ENCODE results near the gene SWSAP1. TPM values are rescaled to one million over a fixed set of nuclear protein-coding genes. Genes with fewer than 3 reads are reported as not detected.

SWSAP1 gene
- total and polyA plus RNA-seq, 2 of the 4 experiments (the other 2 are of a cell fraction): 0.36 to 1.6 TPM

- Histone ChIP-seq H2BK120ac (ENCODE audit: low read depth, low read length) (no peak overlapping the region), H3K36me3 (ENCODE audit: control insufficient read depth, insufficient read depth, low read length) (peaks cover 36% of the 10 kb centered on the region), H3K9ac (ENCODE audit: low read depth, low read length) (no peak overlapping the region), H3K18ac (ENCODE audit: low read depth, low read length) (no peak overlapping the region), H3K23ac (ENCODE audit: low read depth, low read length) (no peak overlapping the region), H3K9me1 (ENCODE audit: insufficient read depth, low read length) (peaks cover 9% of the 10 kb centered on the region; the same call in 1 of the 2 replicates), H2BK20ac (ENCODE audit: low read depth, low read length) (no peak overlapping the region), H3K27ac (ENCODE audit: insufficient read depth, low read length) (no peak overlapping the region), H3K4me3 (ENCODE audit: insufficient read depth, low read depth, low read length) (no peak overlapping the region), H3K4me2 (ENCODE audit: low read depth, low read length) (no peak overlapping the region), H2AFZ (replicated peaks; ENCODE audit: low read length, poor library complexity) (no peak overlapping the region), H2AK5ac (ENCODE audit: low read depth, low read length) (no peak overlapping the region), H3K4me1 (ENCODE audit: control insufficient read depth, insufficient read depth, low read length) (no peaks in the 10 kb centered on the region), H3K27me3 (ENCODE audit: control insufficient read depth, insufficient read depth, low read length) (no peaks in the 10 kb centered on the region), H2AK9ac (replicated peaks; ENCODE audit: low read depth, low read length, poor library complexity) (no peak overlapping the region), H3K79me1 (ENCODE audit: low read depth in 1 of 2, low read length in 2 of 2) (no peaks in the 10 kb centered on the region), H4K8ac (ENCODE audit: low read depth in 2 of 2, low read length in 2 of 2) (no peak overlapping the region), H3K4ac (ENCODE audit: low read depth, low read length) (no peak overlapping the region), H4K20me1 (ENCODE audit: insufficient read depth, low read length) (peaks cover 3% of the 10 kb centered on the region; the same call in 1 of the 2 replicates), H4K91ac (ENCODE audit: insufficient read depth, low read depth, low read length) (no peak overlapping the region), H4K5ac (ENCODE audit: low read depth, low read length) (no peak overlapping the region), H3K9me3 (ENCODE audit: control insufficient read depth, insufficient read depth, low read length) (no peaks in the 10 kb centered on the region), H2BK15ac (ENCODE audit: low read depth, low read length) (no peak overlapping the region), H3K14ac (replicated peaks; ENCODE audit: low read depth, low read length) (no peak overlapping the region), H2BK5ac (ENCODE audit: low read depth, low read length, poor library complexity, severe bottlenecking) (no peak overlapping the region), H3K56ac (ENCODE audit: extremely low read depth, insufficient read depth, low read length) (no peak overlapping the region)
- dilution Hi-C loops (cut with HindIII; ENCODE audit: low sequenced_read_pairs, unreplicated experiment): no loop called here
- ChIA-PET POLR2A (ENCODE audit: unreplicated experiment) (no interaction called here), CTCF (no interaction called here)
- TF ChIP-seq ELK1 (IDR thresholded peaks at IDR 0.05; ENCODE audit: borderline replicate concordance, low read depth, low read length) (no peak), MXI1 (IDR thresholded peaks at IDR 0.05; ENCODE audit: borderline replicate concordance, low read depth, low read length) (no peak), MAZ (IDR thresholded peaks at IDR 0.05; ENCODE audit: borderline replicate concordance, low read depth, low read length) (no peak), SMC3 (IDR thresholded peaks at IDR 0.05; ENCODE audit: low read depth, low read length) (no peak), NFE2L2 (IDR thresholded peaks at IDR 0.05; ENCODE audit: low read depth, low read length) (no peak), RCOR1 (IDR thresholded peaks at IDR 0.05; ENCODE audit: insufficient replicate concordance, low read length) (no peak), POLR2A (IDR thresholded peaks at IDR 0.05; ENCODE audit: low read depth, low read length) (no peak), BHLHE40 (IDR thresholded peaks at IDR 0.05; ENCODE audit: low read depth, low read length) (no peak), MAFK (IDR thresholded peaks at IDR 0.05; ENCODE audit: low read depth, low read length) (no peak), FOS (IDR thresholded peaks at IDR 0.05; ENCODE audit: low read depth, low read length) (no peak), CHD1 (IDR thresholded peaks at IDR 0.05; ENCODE audit: low read depth, low read length) (no peak), CEBPB (IDR thresholded peaks at IDR 0.05; ENCODE audit: low read depth, low read length) (no peak), RFX5 (IDR thresholded peaks at IDR 0.05; ENCODE audit: low read depth, low read length) (no peak)
- TF ChIP-seq, protein P1, sequence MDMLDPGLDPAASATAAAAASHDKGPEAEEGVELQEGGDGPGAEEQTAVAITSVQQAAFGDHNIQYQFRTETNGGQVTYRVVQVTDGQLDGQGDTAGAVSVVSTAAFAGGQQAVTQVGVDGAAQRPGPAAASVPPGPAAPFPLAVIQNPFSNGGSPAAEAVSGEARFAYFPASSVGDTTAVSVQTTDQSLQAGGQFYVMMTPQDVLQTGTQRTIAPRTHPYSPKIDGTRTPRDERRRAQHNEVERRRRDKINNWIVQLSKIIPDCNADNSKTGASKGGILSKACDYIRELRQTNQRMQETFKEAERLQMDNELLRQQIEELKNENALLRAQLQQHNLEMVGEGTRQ (IDR thresholded peaks at IDR 0.05; ENCODE audit: low read depth, low read length): no peak
- TF ChIP-seq, protein P2, sequence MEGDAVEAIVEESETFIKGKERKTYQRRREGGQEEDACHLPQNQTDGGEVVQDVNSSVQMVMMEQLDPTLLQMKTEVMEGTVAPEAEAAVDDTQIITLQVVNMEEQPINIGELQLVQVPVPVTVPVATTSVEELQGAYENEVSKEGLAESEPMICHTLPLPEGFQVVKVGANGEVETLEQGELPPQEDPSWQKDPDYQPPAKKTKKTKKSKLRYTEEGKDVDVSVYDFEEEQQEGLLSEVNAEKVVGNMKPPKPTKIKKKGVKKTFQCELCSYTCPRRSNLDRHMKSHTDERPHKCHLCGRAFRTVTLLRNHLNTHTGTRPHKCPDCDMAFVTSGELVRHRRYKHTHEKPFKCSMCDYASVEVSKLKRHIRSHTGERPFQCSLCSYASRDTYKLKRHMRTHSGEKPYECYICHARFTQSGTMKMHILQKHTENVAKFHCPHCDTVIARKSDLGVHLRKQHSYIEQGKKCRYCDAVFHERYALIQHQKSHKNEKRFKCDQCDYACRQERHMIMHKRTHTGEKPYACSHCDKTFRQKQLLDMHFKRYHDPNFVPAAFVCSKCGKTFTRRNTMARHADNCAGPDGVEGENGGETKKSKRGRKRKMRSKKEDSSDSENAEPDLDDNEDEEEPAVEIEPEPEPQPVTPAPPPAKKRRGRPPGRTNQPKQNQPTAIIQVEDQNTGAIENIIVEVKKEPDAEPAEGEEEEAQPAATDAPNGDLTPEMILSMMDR (conservative IDR thresholded peaks at IDR 0.05; ENCODE audit: low read depth, low read length): no peak
- ATAC-seq (ENCODE audit: low read depth) (no peak), DNase-seq (no peak)
- in situ Hi-C loops (cut with MboI; ENCODE audit: low sequenced_read_pairs): no loop called here
- TSS peak; percentile 96 for BruUV-seq (replicated peaks)
- no CpG with 5 or more reads among the region's 5 CpGs for WGBS, 2 experiments (ENCODE audit: extremely low coverage in 2 of 2, insufficient read length in 1 of 2)
- intact Hi-C loops (cut with micrococcal nuclease): no loop called here
Measured at GRCh38 chr19:11364935-11365334, 9.5 kb upstream of the SWSAP1 start.

Measured in IMR-90 (cell line).